ENCODE measurements around the gene SAV1. TPM values are rescaled to one million over a fixed set of nuclear protein-coding genes. Genes with fewer than 3 reads are reported as not detected.

Gene SAV1
- total and polyA plus RNA-seq, 2 of the 8 experiments (the other 6 are each of a cell fraction or from before 2014, with no cell fraction given) = 15.9 to 78.3 TPM

- TF ChIP-seq EZH2 (IDR thresholded peaks at IDR 0.05; ENCODE audit: low read depth, low read length, severe bottlenecking) = no peak
- TF ChIP-seq CHD2 (IDR thresholded peaks at IDR 0.05; ENCODE audit: low read length) = no peak
- TF ChIP-seq ATF2 (IDR thresholded peaks at IDR 0.05; ENCODE audit: low read length) = no peak
- TF ChIP-seq SIX5 (IDR thresholded peaks at IDR 0.05; ENCODE audit: low read depth, low read length) = no peak
- no peak for TF ChIP-seq JUN (IDR thresholded peaks at IDR 0.05; ENCODE audit: low read depth, low read length)
These were observed 57.6 kb downstream of the SAV1 start (continued) for GRCh38 chr14:50610465-50610864.

Measured in H1 (cell line).